A549 (cell line): ENCODE data around the gene SPEN. TPM values are rescaled to one million over a fixed set of nuclear protein-coding genes. Genes with fewer than 3 reads are reported as not detected.
"Not testable (repeated sequence)": the region's sequence is repeated elsewhere in the genome, so short reads cannot be mapped to it uniquely, and the experiment has no call there.

Experiments
- ATAC-seq, 2 experiments: fragments of 200-7000 bp in 1 of 2; fragments of >200 bp in 1 of 2; cut with Nextera tagmentation in 1 of 2; cut with Tn5 transposase in 1 of 2; 3 replicates each; pipeline versions ENCODE4 v1.8.0 to v1.9.1; 2018 to 2020; ENCODE audit warnings: mild to moderate bottlenecking in 1 of 2, moderate library complexity in 1 of 2
- CTCF ChIA-PET: fragments of 300-600 bp; sonication (Branson Sonifier 250); formaldehyde crosslinking; extraction: SDS; loops from one replicate; lab custom pipeline; 2021; ENCODE audit warnings: antibody characterized with exemption, inconsistent platforms; lab: Yijun Ruan, JAX
- POLR2A ChIA-PET: fragments of 350-600 bp; formaldehyde crosslinking; extraction: SDS; loops from one replicate; lab custom pipeline; 2021; ENCODE audit warnings: antibody characterized with exemption, inconsistent platforms; lab: Yijun Ruan, JAX
- DNase-seq, 2 experiments: peaks; one replicate each; pipeline versions ENCODE4 v3.0.0 to v3.0.0-alpha.2; 2011 to 2016; ENCODE audit warnings: low read depth in 1 of 2, low spot score in 1 of 2
- FAIRE-seq: peaks from 2 replicates; lab custom pipeline; 2011; peaks lifted over from hg19 to GRCh38; lab: Jason Lieb, UNC
- H3K27ac ChIP-seq, 2 experiments: fragments of >200 bp; sonication (Bioruptor Twin); formaldehyde crosslinking; 3 replicates each; pipeline ENCODE4 v1.5.1; 2016 to 2017
- H3K4me1 ChIP-seq: fragments of >200 bp; sonication (Bioruptor Twin); formaldehyde crosslinking; 3 replicates; pipeline ENCODE4 v1.6.1; 2016
- H3K4me2 ChIP-seq: fragments of >200 bp; sonication (Bioruptor Twin); formaldehyde crosslinking; 3 replicates; pipeline ENCODE4 v1.6.1; 2016
- H3K4me3 ChIP-seq: fragments of >200 bp; sonication (Bioruptor Twin); formaldehyde crosslinking; 3 replicates; pipeline ENCODE4 v1.5.1; 2016
- H3K9me3 ChIP-seq: fragments of >200 bp; sonication (Bioruptor Twin); formaldehyde crosslinking; 3 replicates; pipeline ENCODE4 v1.6.1; 2016
- CBX8 ChIP-seq: fragments of 200-600 bp; sonication (generic); IDR thresholded peaks from 2 replicates; pipeline ENCODE4 v1.6.1; 2016
- CHD2 ChIP-seq: fragments of 150-350 bp; IDR thresholded peaks from 2 replicates; pipeline ENCODE4 v1.6.1; 2014; ENCODE audit warnings: low read length; ENCODE audit not compliant: partially characterized antibody
- ELK1 ChIP-seq: fragments of 150-350 bp; IDR thresholded peaks from 2 replicates; pipeline ENCODE4 v1.6.1; 2014; ENCODE audit warnings: low read depth, mild to moderate bottlenecking, low read length
- FOSB ChIP-seq: fragments of 250-450 bp; sonication (Bioruptor Pico); IDR thresholded peaks from 2 replicates; pipeline ENCODE4 v1.5.0; 2020; ENCODE audit warnings: mild to moderate bottlenecking, moderate library complexity
- FOSL2 ChIP-seq, 2 experiments: fragments of 450-650 bp in 1 of 2; fragments of >200 bp in 1 of 2; sonication (Bioruptor Twin) in 1 of 2; formaldehyde crosslinking; IDR thresholded peaks; 2 replicates each; pipeline versions ENCODE4 v1.5.0 to v1.6.1; 2016 to 2020; ENCODE audit warnings: mild to moderate bottlenecking in 1 of 2, moderate library complexity in 1 of 2
- HES2 ChIP-seq: fragments of >200 bp; sonication (Bioruptor Twin); formaldehyde crosslinking; IDR thresholded peaks from 2 replicates; pipeline ENCODE4 v1.6.1; 2016
- HEYL ChIP-seq: fragments of 250-450 bp; sonication (Bioruptor Pico); IDR thresholded peaks from 2 replicates; pipeline ENCODE4 v1.8.0; 2021; ENCODE audit warnings: mild to moderate bottlenecking, moderate library complexity
- HMGXB4 ChIP-seq: fragments of 250-450 bp; sonication (Bioruptor Pico); IDR thresholded peaks from 2 replicates; pipeline ENCODE4 v1.5.0; 2021; ENCODE audit warnings: mild to moderate bottlenecking, moderate library complexity, borderline replicate concordance
- HOXB13 ChIP-seq: fragments of 250-450 bp; sonication (Bioruptor Pico); IDR thresholded peaks from 2 replicates; pipeline ENCODE4 v1.5.0; 2020; ENCODE audit warnings: low read depth, mild to moderate bottlenecking, moderate library complexity
- JUN ChIP-seq, 2 experiments: fragments of >200 bp; sonication (Bioruptor Twin); formaldehyde crosslinking; IDR thresholded peaks; 2 replicates in 1 of 2; 3 replicates in 1 of 2; pipeline ENCODE4 v1.6.1; 2016 to 2017
- JUNB ChIP-seq: fragments of >200 bp; sonication (Bioruptor Twin); formaldehyde crosslinking; IDR thresholded peaks from 2 replicates; pipeline ENCODE4 v1.6.1; 2016
- KDM1A ChIP-seq: fragments of 200-600 bp; sonication (generic); IDR thresholded peaks from 2 replicates; pipeline ENCODE4 v1.6.1; 2016; ENCODE audit warnings: low read depth, mild to moderate bottlenecking
- RCOR1 ChIP-seq: fragments of 150-350 bp; IDR thresholded peaks from 2 replicates; pipeline ENCODE4 v1.6.1; 2014; ENCODE audit warnings: antibody characterized with exemption, low read length, low read depth
- REST ChIP-seq: fragments of 200-600 bp; sonication (generic); IDR thresholded peaks from 2 replicates; pipeline ENCODE4 v1.6.1; 2016; ENCODE audit warnings: antibody characterized with exemption, mild to moderate bottlenecking, moderate library complexity
- TFCP2L1 ChIP-seq: fragments of 250-450 bp; sonication (Bioruptor Pico); IDR thresholded peaks from 2 replicates; pipeline ENCODE4 v1.5.0; 2021; ENCODE audit warnings: mild to moderate bottlenecking
- USF2 ChIP-seq: fragments of 450-650 bp; IDR thresholded peaks from 2 replicates; pipeline ENCODE4 v1.6.1; 2014; ENCODE audit warnings: antibody characterized with exemption
- ZC3H11A ChIP-seq: fragments of 450-650 bp; IDR thresholded peaks from 2 replicates; pipeline ENCODE4 v1.6.1; 2014; ENCODE audit warnings: antibody characterized with exemption, mild to moderate bottlenecking
- WGBS: methylation state at CpG from one replicate; pipeline ENCODE4 v1.1.6; 2017; ENCODE audit errors: missing lambda C conversion rate; 5-methylcytosine and 5-hydroxymethylcytosine counted together
- polyA plus RNA-seq, 4 experiments: library from polyadenylated mRNA; depleted of rRNA in 3 of 4; stranded (reverse); fragments of >200 nt; fragmentation: RNase III in 1 of 4; extraction: RNeasy Plus Mini Kit Qiagen cat#74134 plus additional on column Dnase treatment in 1 of 4; gene quantifications; 2 replicates in 3 of 4; 3 replicates in 1 of 4; pipeline ENCODE4 v1.2.3, GENCODE V29; 2011 to 2017

SPEN gene
- polyA plus RNA-seq, 2 of the 4 experiments (the other 2 are of a cell fraction), result 7.0 to 15.5 TPM

- peaks cover 24% of the 10 kb centered on the region for H3K4me1 ChIP-seq
- no peak for DNase-seq
- ATAC-seq, result no peak
- WGBS, result 87% methylated on average over 8 of the region's 8 CpGs
- H3K4me2 ChIP-seq, result no peak overlapping the region
- CTCF ChIA-PET, result interaction anchor here (0.9 to 3.4 kb wide), 5 partner anchors 9 to 40 kb away, joined by 3 to 22 read pairs (median 7); no protein-coding TSS in a partner anchor
- POLR2A ChIA-PET, result no interaction called here
- peak overlapping the region in 1 of 2 experiments; percentile 92; a peak in 2 of 6 replicates for H3K27ac ChIP-seq
- no peaks in the 10 kb centered on the region for H3K9me3 ChIP-seq
- no peak for FAIRE-seq
- TF ChIP-seq FOSB (CRISPR knock-in tag), result no peak
- TF ChIP-seq CHD2, result no peak
- no peak for TF ChIP-seq ELK1
- TF ChIP-seq HOXB13 (CRISPR knock-in tag), result no peak
- no peak for TF ChIP-seq HMGXB4
- no peak for TF ChIP-seq USF2
- no peak for TF ChIP-seq REST
- TF ChIP-seq HEYL (CRISPR knock-in tag), result no peak
- TF ChIP-seq ZC3H11A, result no peak
- no peak for TF ChIP-seq JUN (IDR thresholded peaks at IDR 0.05)
- no peak for TF ChIP-seq KDM1A
- TF ChIP-seq TFCP2L1 (CRISPR knock-in tag), result no peak
- TF ChIP-seq JUNB, result no peak
- TF ChIP-seq HES2, result no peak
- TF ChIP-seq, all 56 proteins: peak for 0
- H3K4me3 ChIP-seq, result no peak overlapping the region
These were observed 43.4 kb upstream of the SPEN start for GRCh38 chr1:15804060-15804459.

- no peak for TF ChIP-seq FOSL2 (IDR thresholded peaks at IDR 0.05)
- no peak for TF ChIP-seq FOSL2 (CRISPR knock-in tag; IDR thresholded peaks at IDR 0.05)
- TF ChIP-seq RCOR1, result no peak
- TF ChIP-seq CBX8, result no peak
- no peak for FAIRE-seq
- Histone ChIP-seq H3K4me1 (peaks cover 8% of the 10 kb centered on the region), H3K27ac (no peak overlapping the region), H3K4me3 (no peak overlapping the region), H3K9me3 (no peaks in the 10 kb centered on the region), H3K4me2 (no peak overlapping the region)
- CTCF ChIA-PET, result interaction anchor here (0.6 to 1.7 kb wide), 4 partner anchors 9 to 15 kb away, joined by 3 to 5 read pairs (median 3); no protein-coding TSS in a partner anchor
- 80% methylated on average over 10 of the region's 10 CpGs for WGBS
- no peak for DNase-seq
- POLR2A ChIA-PET, result interaction anchor here (0.7 to 0.9 kb wide), 2 partner anchors 15 to 27 kb away, joined by 3 read pairs; no protein-coding TSS in a partner anchor
- no peak for ATAC-seq
These were observed 40.4 kb upstream of the SPEN start for GRCh38 chr1:15807121-15807520.

GRCh38 chr1:15807549-15807948 lies 40.0 kb upstream of the SPEN start, which contains the start of gene UQCRHL:
Gene UQCRHL (minus strand): TSS chr1:15807649. CDS start chr1:15807649, 0 bp downstream.
- ChIA-PET POLR2A (interaction anchor here (0.9 kb wide), 1 partner anchor 27 kb away, joined by 3 read pairs; no protein-coding TSS in a partner anchor), CTCF (interaction anchor here (0.7 to 1.7 kb wide), 4 partner anchors 8 to 24 kb away, joined by 3 to 5 read pairs (median 4); no protein-coding TSS in a partner anchor)
- ATAC-seq, H3K4me3 ChIP-seq, H3K9me3 ChIP-seq, H3K4me1 ChIP-seq, DNase-seq, H3K4me2 ChIP-seq, FAIRE-seq: not testable (repeated sequence)
- 89% methylated on average over 11 of the region's 11 CpGs for WGBS
- 0 out of 6 replicates have a peak within 1 kb of the TSS, but pooled peaks of 1 of the 2 experiments have one; percentile 34 for H3K27ac ChIP-seq
